SK-N-SH treated with all-trans-retinoic acid at 6 μM for 48 hours (cell line): ENCODE measurements around the gene TOM1L2.

Source experiments
- ATAC-seq: fragments of 200-7000 bp; cut with Tn5 transposase; 3 replicates; pipeline ENCODE4 v1.9.1; 2020; ENCODE audit warnings: mild to moderate bottlenecking, moderate library complexity
- BACH2 ChIP-seq: fragments of 250-450 bp; sonication (Bioruptor Pico); IDR thresholded peaks from 2 replicates; pipeline ENCODE4 v1.9.0; 2021; ENCODE audit warnings: mild to moderate bottlenecking, borderline replicate concordance
- CSDC2 ChIP-seq: fragments of 250-450 bp; sonication (Bioruptor Pico); IDR thresholded peaks from 2 replicates; pipeline ENCODE4 v1.5.0; 2020; ENCODE audit warnings: mild to moderate bottlenecking, moderate library complexity
- CSRNP3 ChIP-seq: fragments of 250-450 bp; sonication (Bioruptor Pico); IDR thresholded peaks from 2 replicates; pipeline ENCODE4 v1.5.1; 2021; ENCODE audit warnings: mild to moderate bottlenecking, moderate library complexity
- ESRRG ChIP-seq: fragments of 250-450 bp; sonication (Bioruptor Pico); IDR thresholded peaks from 2 replicates; pipeline ENCODE4 v1.6.1; 2021; ENCODE audit warnings: mild to moderate bottlenecking
- GLIS3 ChIP-seq: fragments of 250-450 bp; sonication (Bioruptor Pico); IDR thresholded peaks from 2 replicates; pipeline ENCODE4 v1.5.0; 2020; ENCODE audit warnings: mild to moderate bottlenecking, moderate library complexity
- OSR1 ChIP-seq: fragments of 250-450 bp; sonication (Bioruptor Pico); IDR thresholded peaks from 2 replicates; pipeline ENCODE4 v1.8.0; 2022; ENCODE audit warnings: moderate library complexity, mild to moderate bottlenecking, inconsistent platforms
- PATZ1 ChIP-seq: fragments of 250-450 bp; sonication (Bioruptor Pico); IDR thresholded peaks from 2 replicates; pipeline ENCODE4 v1.8.0; 2020; ENCODE audit warnings: mild to moderate bottlenecking, moderate library complexity, borderline replicate concordance
- POU6F1 ChIP-seq: fragments of 250-450 bp; sonication (Bioruptor Pico); IDR thresholded peaks from 2 replicates; pipeline ENCODE4 v1.8.0; 2021; ENCODE audit warnings: low read depth, mild to moderate bottlenecking, moderate library complexity, borderline replicate concordance
- PPARA ChIP-seq: fragments of 250-450 bp; sonication (Bioruptor Pico); IDR thresholded peaks from 2 replicates; pipeline ENCODE4 v1.5.0; 2020; ENCODE audit warnings: mild to moderate bottlenecking, borderline replicate concordance
- SNAI2 ChIP-seq: fragments of 250-450 bp; sonication (Bioruptor Pico); IDR thresholded peaks from 2 replicates; pipeline ENCODE4 v1.5.0; 2020; ENCODE audit warnings: mild to moderate bottlenecking, moderate library complexity
- TCF4 ChIP-seq: fragments of 250-450 bp; sonication (Bioruptor Pico); IDR thresholded peaks from 2 replicates; pipeline ENCODE4 v1.8.0; 2021; ENCODE audit warnings: mild to moderate bottlenecking, moderate library complexity, borderline replicate concordance
- TOX ChIP-seq: fragments of 250-450 bp; sonication (Bioruptor Pico); IDR thresholded peaks from 2 replicates; pipeline ENCODE4 v1.8.0; 2021; ENCODE audit warnings: mild to moderate bottlenecking, moderate library complexity, borderline replicate concordance
- TSHZ2 ChIP-seq: fragments of 250-450 bp; sonication (Bioruptor Pico); IDR thresholded peaks from 2 replicates; pipeline ENCODE4 v1.5.0; 2020; ENCODE audit warnings: mild to moderate bottlenecking, moderate library complexity
- ZC3H10 ChIP-seq: fragments of 250-450 bp; sonication (Bioruptor Pico); IDR thresholded peaks from 2 replicates; pipeline ENCODE4 v1.5.1; 2021; ENCODE audit warnings: mild to moderate bottlenecking, moderate library complexity
- ZFP3 ChIP-seq: fragments of 250-450 bp; sonication (Bioruptor Pico); IDR thresholded peaks from 2 replicates; pipeline ENCODE4 v1.5.0; 2020; ENCODE audit warnings: mild to moderate bottlenecking, moderate library complexity
- ZFP30 ChIP-seq: fragments of 450-650 bp; formaldehyde crosslinking; IDR thresholded peaks from 2 replicates; pipeline ENCODE4 v1.5.0; 2022; ENCODE audit warnings: mild to moderate bottlenecking, moderate library complexity
- ZNF565 ChIP-seq: fragments of 450-650 bp; formaldehyde crosslinking; conservative IDR thresholded peaks from 2 replicates; pipeline ENCODE4 v1.5.0; 2020; ENCODE audit warnings: low read depth, mild to moderate bottlenecking, moderate library complexity
- ZNF70 ChIP-seq: fragments of 450-650 bp; formaldehyde crosslinking; IDR thresholded peaks from 2 replicates; pipeline ENCODE4 v1.5.0; 2020; ENCODE audit warnings: mild to moderate bottlenecking, moderate library complexity
- ZNF8 ChIP-seq: fragments of 450-650 bp; formaldehyde crosslinking; IDR thresholded peaks from 2 replicates; pipeline ENCODE4 v1.5.0; 2020; ENCODE audit warnings: mild to moderate bottlenecking, moderate library complexity

Gene TOM1L2

GRCh38 chr17:17950806-17951205, 21.4 kb downstream of the TOM1L2 start:
- TF ChIP-seq GLIS3 (CRISPR knock-in tag) (no peak), CSDC2 (CRISPR knock-in tag) (no peak), TOX (no peak), TSHZ2 (CRISPR knock-in tag) (no peak), PATZ1 (CRISPR knock-in tag) (no peak), ZNF70 (CRISPR knock-in tag) (no peak), ZFP3 (CRISPR knock-in tag) (no peak), OSR1 (CRISPR knock-in tag) (no peak)
- ATAC-seq = peak; percentile 16; the same call in 1 of the 3 replicates

GRCh38 chr17:17950347-17950746, 21.9 kb downstream of the TOM1L2 start:
- TF ChIP-seq TSHZ2 (CRISPR knock-in tag) (no peak), ZNF565 (no peak), ZFP30 (CRISPR knock-in tag) (no peak), SNAI2 (no peak), BACH2 (no peak), ESRRG (CRISPR knock-in tag) (no peak), CSDC2 (CRISPR knock-in tag) (no peak), TOX (no peak), ZC3H10 (CRISPR knock-in tag) (no peak), TCF4 (CRISPR knock-in tag) (no peak), ZNF70 (CRISPR knock-in tag) (no peak), PATZ1 (CRISPR knock-in tag) (no peak), ZNF8 (CRISPR knock-in tag) (no peak), PPARA (CRISPR knock-in tag) (no peak), ZFP3 (CRISPR knock-in tag) (no peak), CSRNP3 (CRISPR knock-in tag) (no peak), POU6F1 (CRISPR knock-in tag) (no peak), GLIS3 (CRISPR knock-in tag) (no peak)
- TF ChIP-seq, all 23 proteins: peak for 0

More at GRCh38 chr17:17950347-17950746, 21.9 kb downstream of the TOM1L2 start:
- no peak for ATAC-seq
